ENCODE data around the gene AHSG.

The AHSG gene

DNA sequence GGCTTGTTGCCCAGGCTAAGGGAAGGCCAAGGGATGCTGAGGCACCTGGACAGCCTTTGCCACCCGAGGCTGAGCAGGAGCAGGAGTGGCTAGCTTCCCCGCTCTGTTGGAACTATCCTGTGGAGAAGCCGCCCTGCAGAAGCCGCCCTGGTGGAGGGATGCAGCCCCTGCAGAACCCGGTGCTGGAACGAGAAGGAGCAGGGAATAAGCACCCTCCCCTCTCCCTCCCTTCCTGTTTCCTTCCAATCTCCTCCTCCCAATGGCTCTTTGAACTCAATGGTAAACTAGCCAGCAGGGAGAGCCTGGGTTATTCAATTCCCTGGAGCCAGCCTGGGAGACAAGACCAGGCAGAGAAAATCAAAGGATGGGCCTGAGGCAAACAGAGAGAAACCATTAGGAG, 41.1 kb downstream of the AHSG start:
- H3K14ac ChIP-seq (ENCODE audit: low read length), result no peak overlapping the region
- H3K27me3 ChIP-seq (ENCODE audit: control insufficient read depth in 3 of 3, insufficient read depth in 3 of 3, low read depth in 1 of 3, low read length in 3 of 3), result no peaks in the 10 kb centered on the region
- peak overlapping the region; percentile 12 for H3K18ac ChIP-seq (ENCODE audit: low read length)
- H3K4ac ChIP-seq (ENCODE audit: low read length), result no peak overlapping the region
- peaks cover 0 to 4% of the 10 kb centered on the region in 2 donors for H3K4me1 ChIP-seq (ENCODE audit: control insufficient read depth in 2 of 2, insufficient read depth in 1 of 2, low read depth in 1 of 2, low read length in 2 of 2)
- no peak overlapping the region for H3K9ac ChIP-seq (ENCODE audit: low read depth, low read length, poor library complexity)
- DNase-seq (ENCODE audit: low spot score), result peak; percentile 27
- no peaks in the 10 kb centered on the region for H3K36me3 ChIP-seq (replicated peaks in 1 of 2; ENCODE audit: control insufficient read depth in 2 of 2, insufficient read depth in 2 of 2, low read length in 2 of 2)
- no peak overlapping the region for H3K27ac ChIP-seq (replicated peaks; ENCODE audit: low read length)
- H4K8ac ChIP-seq (ENCODE audit: low read depth, low read length), result no peak overlapping the region
- H2BK5ac ChIP-seq (ENCODE audit: low read length), result no peak overlapping the region
- no peaks in the 10 kb centered on the region for H3K79me1 ChIP-seq (ENCODE audit: low read depth, low read length)
- H2BK12ac ChIP-seq (ENCODE audit: low read length), result no peak overlapping the region
- no peak overlapping the region for H3K4me3 ChIP-seq (ENCODE audit: low read length in 2 of 2)
- H3K23ac ChIP-seq (ENCODE audit: low read depth, low read length, poor library complexity), result no peak overlapping the region
- H2BK120ac ChIP-seq (ENCODE audit: low read depth, low read length), result no peak overlapping the region
- WGBS, 2 donors (ENCODE audit: extremely low coverage in 2 of 2, insufficient read length in 2 of 2, insufficient replicate concordance in 1 of 2), result no CpG with 5 or more reads among the region's 6 CpGs
- no peak overlapping the region for H2BK15ac ChIP-seq (ENCODE audit: low read length)
- H3K9me3 ChIP-seq (replicated peaks in 1 of 2; ENCODE audit: control insufficient read depth in 2 of 2, insufficient read depth in 1 of 2, low read depth in 1 of 2, low read length in 2 of 2), result no peaks in the 10 kb centered on the region
- no peak overlapping the region for H2AK5ac ChIP-seq (ENCODE audit: low read depth, low read length)
- no peak overlapping the region for H4K91ac ChIP-seq (ENCODE audit: low read depth, low read length, poor library complexity)
- peak overlapping the region; percentile 77 for H2AFZ ChIP-seq (ENCODE audit: low read length)
- H3K4me2 ChIP-seq (ENCODE audit: insufficient read depth, low read length, poor library complexity, severe bottlenecking), result peak overlapping the region; percentile 2

DNA sequence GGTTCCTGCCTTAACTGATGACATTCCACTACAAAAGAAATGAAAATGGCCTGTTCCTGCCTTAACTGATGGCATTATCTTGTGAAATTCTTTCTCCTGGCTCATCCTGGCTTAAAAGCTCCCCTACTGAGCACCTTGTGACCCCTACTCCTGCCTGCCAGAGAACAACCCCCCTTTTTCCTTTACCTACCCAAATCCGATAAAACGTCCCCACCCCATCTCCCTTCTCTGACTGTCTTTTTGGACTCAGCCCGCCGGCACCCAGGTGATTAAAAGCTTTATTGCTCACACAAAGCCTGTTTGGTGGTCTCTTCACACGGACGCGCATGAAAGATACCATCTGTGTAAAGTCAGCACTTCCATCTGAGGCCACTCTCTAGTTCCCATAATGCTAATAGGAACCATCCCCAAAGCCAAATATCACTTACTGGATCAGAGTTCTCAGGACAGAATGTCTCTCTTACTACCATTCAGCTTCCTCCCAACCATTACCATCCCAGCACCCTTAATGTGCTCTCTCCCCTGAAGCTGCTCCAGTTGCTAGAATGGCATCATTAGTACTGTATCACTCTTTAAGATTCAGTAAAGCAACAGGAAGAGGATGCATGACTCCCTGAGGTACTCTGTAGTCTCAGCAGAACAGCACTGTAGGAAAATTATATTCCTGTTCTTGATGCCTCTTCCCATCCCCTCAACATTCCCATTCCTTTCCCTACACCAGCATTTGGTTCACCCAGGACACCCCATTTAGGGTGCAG, 50.7 kb downstream of the AHSG start:
- DNase-seq (ENCODE audit: low spot score), result no peak
- H3K4ac ChIP-seq (ENCODE audit: low read length), result no peak overlapping the region
- H2BK12ac ChIP-seq (ENCODE audit: low read length), result no peak overlapping the region
- H2AFZ ChIP-seq (ENCODE audit: low read length), result no peak overlapping the region
- no peak overlapping the region for H2AK5ac ChIP-seq (ENCODE audit: low read depth, low read length)
- peaks cover 5 to 11% of the 10 kb centered on the region in 2 donors for H3K4me1 ChIP-seq (ENCODE audit: control insufficient read depth in 2 of 2, insufficient read depth in 1 of 2, low read depth in 1 of 2, low read length in 2 of 2)
- H2BK120ac ChIP-seq (ENCODE audit: low read depth, low read length), result no peak overlapping the region
- no peaks in the 10 kb centered on the region for H3K79me1 ChIP-seq (ENCODE audit: low read depth, low read length)
- no peak overlapping the region for H3K9ac ChIP-seq (ENCODE audit: low read depth, low read length, poor library complexity)
- no peak overlapping the region for H2BK5ac ChIP-seq (ENCODE audit: low read length)
- whole genome bisulfite sequencing, 2 donors (ENCODE audit: extremely low coverage in 2 of 2, insufficient read length in 2 of 2, insufficient replicate concordance in 1 of 2), result no CpG with 5 or more reads among the region's 7 CpGs
- no peaks in the 10 kb centered on the region for H3K36me3 ChIP-seq (replicated peaks in 1 of 2; ENCODE audit: control insufficient read depth in 2 of 2, insufficient read depth in 2 of 2, low read length in 2 of 2)
- no peak overlapping the region for H3K18ac ChIP-seq (ENCODE audit: low read length)
- H3K23ac ChIP-seq (ENCODE audit: low read depth, low read length, poor library complexity), result no peak overlapping the region
- H3K4me2 ChIP-seq (ENCODE audit: insufficient read depth, low read length, poor library complexity, severe bottlenecking), result peak overlapping the region; percentile 14
- H3K4me3 ChIP-seq (ENCODE audit: low read length in 2 of 2), result no peak overlapping the region
- no peak overlapping the region for H4K8ac ChIP-seq (ENCODE audit: low read depth, low read length)
- no peak overlapping the region for H2BK15ac ChIP-seq (ENCODE audit: low read length)
- H4K91ac ChIP-seq (ENCODE audit: low read depth, low read length, poor library complexity), result no peak overlapping the region
- H3K14ac ChIP-seq (ENCODE audit: low read length), result no peak overlapping the region
- peaks cover 0 to 2% (median 0%) of the 10 kb centered on the region in 3 experiments for H3K27me3 ChIP-seq (ENCODE audit: control insufficient read depth in 3 of 3, insufficient read depth in 3 of 3, low read depth in 1 of 3, low read length in 3 of 3)
- no peak overlapping the region for H3K27ac ChIP-seq (replicated peaks; ENCODE audit: low read length)
- no peaks in the 10 kb centered on the region for H3K9me3 ChIP-seq (replicated peaks in 1 of 2; ENCODE audit: control insufficient read depth in 2 of 2, insufficient read depth in 1 of 2, low read depth in 1 of 2, low read length in 2 of 2)

DNA sequence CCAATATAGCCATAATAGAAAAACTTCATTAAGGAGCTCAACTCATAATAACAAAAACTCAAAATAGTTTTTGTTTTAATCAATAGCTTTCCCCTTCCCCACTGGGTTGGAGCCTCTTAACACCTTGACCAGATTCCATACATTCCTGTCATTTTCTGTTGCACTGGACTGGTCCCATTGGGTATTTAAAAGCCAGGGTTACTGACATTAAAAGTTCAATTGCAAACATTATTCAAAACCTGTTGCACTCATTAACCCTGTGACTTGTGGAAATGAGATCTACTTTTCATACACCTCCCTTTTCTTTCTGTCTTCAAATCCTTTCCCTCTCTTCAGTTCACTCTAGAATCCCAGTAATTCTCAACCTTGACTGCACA, 51.2 kb downstream of the AHSG start:
- Histone ChIP-seq H4K8ac (ENCODE audit: low read depth, low read length) (no peak overlapping the region), H2BK5ac (ENCODE audit: low read length) (no peak overlapping the region), H3K18ac (ENCODE audit: low read length) (no peak overlapping the region), H3K9ac (ENCODE audit: low read depth, low read length, poor library complexity) (no peak overlapping the region), H3K4me1 (ENCODE audit: control insufficient read depth in 2 of 2, insufficient read depth in 1 of 2, low read depth in 1 of 2, low read length in 2 of 2) (peaks cover 5 to 11% of the 10 kb centered on the region in 2 donors), H3K4me3 (ENCODE audit: low read length in 2 of 2) (no peak overlapping the region), H2AK5ac (ENCODE audit: low read depth, low read length) (no peak overlapping the region), H2BK120ac (ENCODE audit: low read depth, low read length) (no peak overlapping the region), H2BK15ac (ENCODE audit: low read length) (no peak overlapping the region), H3K79me1 (ENCODE audit: low read depth, low read length) (no peaks in the 10 kb centered on the region), H2BK12ac (ENCODE audit: low read length) (no peak overlapping the region), H3K4me2 (ENCODE audit: insufficient read depth, low read length, poor library complexity, severe bottlenecking) (no peak overlapping the region), H3K4ac (ENCODE audit: low read length) (no peak overlapping the region), H3K9me3 (replicated peaks in 1 of 2; ENCODE audit: control insufficient read depth in 2 of 2, insufficient read depth in 1 of 2, low read depth in 1 of 2, low read length in 2 of 2) (no peaks in the 10 kb centered on the region), H3K23ac (ENCODE audit: low read depth, low read length, poor library complexity) (no peak overlapping the region), H3K27ac (replicated peaks; ENCODE audit: low read length) (no peak overlapping the region), H4K91ac (ENCODE audit: low read depth, low read length, poor library complexity) (no peak overlapping the region), H2AFZ (ENCODE audit: low read length) (no peak overlapping the region), H3K14ac (ENCODE audit: low read length) (no peak overlapping the region), H3K27me3 (ENCODE audit: control insufficient read depth in 3 of 3, insufficient read depth in 3 of 3, low read depth in 1 of 3, low read length in 3 of 3) (peaks cover 0 to 2% (median 0%) of the 10 kb centered on the region in 3 experiments), H3K36me3 (replicated peaks in 1 of 2; ENCODE audit: control insufficient read depth in 2 of 2, insufficient read depth in 2 of 2, low read length in 2 of 2) (no peaks in the 10 kb centered on the region)
- no peak for DNase-seq (ENCODE audit: low spot score)

DNA sequence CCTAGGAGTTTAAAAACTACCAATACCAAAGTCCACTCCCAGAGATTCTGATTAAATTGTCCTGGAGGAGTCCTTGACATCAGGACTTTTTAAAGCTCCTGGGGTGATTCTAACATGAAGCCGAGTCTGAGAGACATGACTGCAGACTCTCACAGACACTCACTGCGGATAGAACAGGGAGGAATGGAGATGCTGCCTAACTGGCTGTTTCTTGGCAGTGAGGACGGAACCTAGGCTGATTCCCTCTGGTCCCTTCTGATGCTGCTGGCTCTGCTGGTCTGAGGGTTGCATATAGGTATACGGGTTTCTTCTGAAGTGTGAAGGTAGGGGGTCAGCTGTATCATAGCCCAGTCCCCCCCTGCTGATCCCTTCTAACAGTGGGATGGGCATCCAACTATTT, 51.6 kb downstream of the AHSG start:
- H3K23ac ChIP-seq (ENCODE audit: low read depth, low read length, poor library complexity), result no peak overlapping the region
- no peak overlapping the region for H3K14ac ChIP-seq (ENCODE audit: low read length)
- no peak overlapping the region for H2AFZ ChIP-seq (ENCODE audit: low read length)
- no peak overlapping the region for H2BK12ac ChIP-seq (ENCODE audit: low read length)
- no peak overlapping the region for H2AK5ac ChIP-seq (ENCODE audit: low read depth, low read length)
- no peak overlapping the region for H2BK5ac ChIP-seq (ENCODE audit: low read length)
- no peak overlapping the region for H3K18ac ChIP-seq (ENCODE audit: low read length)
- no peak overlapping the region for H2BK120ac ChIP-seq (ENCODE audit: low read depth, low read length)
- no peak overlapping the region for H4K91ac ChIP-seq (ENCODE audit: low read depth, low read length, poor library complexity)
- DNase-seq (ENCODE audit: low spot score), result no peak
- no peaks in the 10 kb centered on the region for H3K9me3 ChIP-seq (replicated peaks in 1 of 2; ENCODE audit: control insufficient read depth in 2 of 2, insufficient read depth in 1 of 2, low read depth in 1 of 2, low read length in 2 of 2)
- H3K4me1 ChIP-seq (ENCODE audit: control insufficient read depth in 2 of 2, insufficient read depth in 1 of 2, low read depth in 1 of 2, low read length in 2 of 2), result peaks cover 5 to 11% of the 10 kb centered on the region in 2 donors
- no peaks in the 10 kb centered on the region for H3K79me1 ChIP-seq (ENCODE audit: low read depth, low read length)
- no CpG with 5 or more reads among the region's 4 CpGs for WGBS, 2 donors (ENCODE audit: extremely low coverage in 2 of 2, insufficient read length in 2 of 2, insufficient replicate concordance in 1 of 2)
- H3K4me2 ChIP-seq (ENCODE audit: insufficient read depth, low read length, poor library complexity, severe bottlenecking), result no peak overlapping the region
- no peak overlapping the region for H3K9ac ChIP-seq (ENCODE audit: low read depth, low read length, poor library complexity)
- no peak overlapping the region for H2BK15ac ChIP-seq (ENCODE audit: low read length)
- no peak overlapping the region for H3K4me3 ChIP-seq (ENCODE audit: low read length in 2 of 2)
- peaks cover 0 to 2% (median 0%) of the 10 kb centered on the region in 3 experiments for H3K27me3 ChIP-seq (ENCODE audit: control insufficient read depth in 3 of 3, insufficient read depth in 3 of 3, low read depth in 1 of 3, low read length in 3 of 3)
- H4K8ac ChIP-seq (ENCODE audit: low read depth, low read length), result no peak overlapping the region
- H3K27ac ChIP-seq (replicated peaks; ENCODE audit: low read length), result no peak overlapping the region
- no peak overlapping the region for H3K4ac ChIP-seq (ENCODE audit: low read length)
- no peaks in the 10 kb centered on the region for H3K36me3 ChIP-seq (replicated peaks in 1 of 2; ENCODE audit: control insufficient read depth in 2 of 2, insufficient read depth in 2 of 2, low read length in 2 of 2)

Measured in neuronal stem cell (in vitro differentiated cells).